Measurements from ENCODE around the gene MYO15B.

MYO15B gene

DNA sequence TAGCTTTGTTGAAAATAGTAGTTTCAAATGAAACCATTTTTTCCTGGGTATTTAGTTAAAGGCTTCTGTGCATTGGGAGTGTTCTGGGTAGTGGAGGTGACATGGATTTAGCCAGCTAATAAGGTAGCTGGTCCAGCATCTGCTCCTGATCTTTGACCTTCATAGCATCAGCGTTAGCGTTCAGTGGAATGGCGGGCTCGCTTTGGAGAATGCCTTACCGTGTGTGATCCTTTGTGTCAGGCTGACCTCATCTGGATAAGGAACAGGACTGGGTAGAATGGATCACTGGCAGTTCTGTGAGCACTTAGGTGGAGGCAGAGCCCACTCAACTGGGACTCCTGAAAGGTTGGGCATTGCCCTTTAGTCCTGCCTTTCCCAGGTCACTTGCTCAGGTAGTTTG, 83.3 kb downstream of the MYO15B start:
- DNase-seq: no peak

DNA sequence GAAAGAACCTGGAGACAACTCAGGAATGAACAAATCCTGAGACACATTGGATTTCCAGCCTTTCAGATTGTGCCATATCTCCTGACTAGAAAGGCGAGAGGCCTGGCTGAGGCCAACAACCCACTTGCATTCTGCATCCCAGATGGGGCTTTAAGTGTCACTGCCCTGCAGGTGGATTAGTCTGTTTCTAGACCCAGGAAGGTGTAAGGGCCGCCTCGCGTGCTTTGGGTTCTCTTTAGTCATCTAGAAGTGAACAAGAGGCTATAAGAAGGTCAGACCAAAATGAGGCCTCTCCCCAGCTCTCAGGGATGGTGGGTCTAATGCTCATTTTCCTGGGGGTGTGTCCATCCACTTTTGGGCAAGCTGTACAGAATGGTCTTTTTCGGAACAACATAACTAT, 84.4 kb downstream of the MYO15B start:
- DNase-seq: no peak

DNA sequence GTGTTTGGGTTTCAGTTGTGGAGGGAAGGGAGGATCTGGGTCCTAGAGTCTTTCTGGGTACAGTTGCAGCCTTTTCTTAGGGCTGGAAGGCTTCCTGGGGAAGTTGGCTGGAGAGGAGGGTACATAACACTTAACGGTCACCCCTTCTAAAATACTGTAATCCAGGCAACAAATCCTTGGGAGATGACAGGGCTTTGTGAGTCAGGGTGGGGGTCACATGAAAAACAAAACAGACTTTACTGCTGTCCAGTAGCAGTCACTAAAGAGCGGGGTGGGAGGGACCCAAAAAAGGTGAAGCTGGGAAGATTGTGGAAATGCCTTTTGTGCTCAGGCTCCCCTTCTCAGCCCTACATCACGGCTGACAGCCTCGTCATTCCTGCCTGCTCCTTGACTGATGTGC, 85.9 kb downstream of the MYO15B start:
- DNase-seq: no peak

Data from NCI-H2081 (cell line).